ENCODE measurements around the gene GADL1.
A peak's percentile ranks its signal among the peaks of the same experiment; 100 is the strongest.

The GADL1 gene

GRCh38 chr3:30761374-30761773 is 133.1 kb downstream of the GADL1 start:
- DNase-seq (ENCODE audit: extremely low read depth, low read depth): no peak
- no peak for TF ChIP-seq CTCF (IDR thresholded peaks at IDR 0.05; ENCODE audit: low read depth, low read length)

DNA sequence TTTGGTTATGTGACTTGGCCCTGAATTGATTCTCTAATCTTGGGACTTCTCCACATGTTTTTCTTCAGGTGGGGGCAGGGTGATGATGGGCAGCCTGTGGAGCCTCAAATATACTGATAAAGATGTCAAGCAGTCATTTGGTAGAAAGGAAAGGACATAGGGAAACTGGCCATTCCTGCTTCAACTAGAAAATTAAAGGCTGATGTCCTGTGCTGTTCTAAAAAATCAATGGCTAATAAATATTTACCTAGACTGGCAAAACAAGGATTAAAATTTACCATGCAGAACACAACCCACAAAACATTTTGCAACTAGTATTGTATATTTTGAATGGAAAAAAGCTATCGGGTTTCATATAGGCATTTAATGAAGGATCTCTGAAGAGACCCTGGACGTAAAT is 133.7 kb downstream of the GADL1 start:
- no peak for DNase-seq (ENCODE audit: extremely low read depth, low read depth)
- TF ChIP-seq CTCF (IDR thresholded peaks at IDR 0.05; ENCODE audit: low read depth, low read length): no peak

- no peak for DNase-seq (ENCODE audit: extremely low read depth, low read depth)
- no peak for TF ChIP-seq CTCF (IDR thresholded peaks at IDR 0.05; ENCODE audit: low read depth, low read length)
These were observed 134.3 kb downstream of the GADL1 start for GRCh38 chr3:30760040-30760695.

DNA sequence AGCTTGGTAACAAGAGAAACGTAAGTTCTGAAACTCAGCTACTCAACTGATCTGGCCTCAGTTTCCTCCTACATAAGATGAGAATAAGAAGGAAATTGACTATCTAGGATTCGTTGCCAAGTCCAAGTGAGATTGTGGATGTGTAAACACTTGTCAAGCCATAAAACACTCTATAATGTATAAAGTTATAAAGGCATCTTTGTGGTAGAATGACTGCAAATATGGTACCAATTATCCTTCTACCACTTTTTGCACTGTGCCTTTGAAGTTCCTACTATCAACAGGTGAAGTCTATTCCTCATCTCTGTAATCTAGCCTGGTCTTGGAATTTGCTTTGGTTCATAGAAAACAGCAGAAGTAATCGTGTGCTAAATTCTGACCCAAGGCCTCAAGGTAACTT is 138.2 kb downstream of the GADL1 start:
- no peak for DNase-seq (ENCODE audit: extremely low read depth, low read depth)
- TF ChIP-seq CTCF (IDR thresholded peaks at IDR 0.05; ENCODE audit: low read depth, low read length): no peak

GRCh38 chr3:30754426-30754825 is 140.0 kb downstream of the GADL1 start:
- no peak for DNase-seq (ENCODE audit: extremely low read depth, low read depth)
- no peak for TF ChIP-seq CTCF (IDR thresholded peaks at IDR 0.05; ENCODE audit: low read depth, low read length)

- DNase-seq (ENCODE audit: extremely low read depth, low read depth): no peak
These were observed 140.7 kb downstream of the GADL1 start for GRCh38 chr3:30753766-30754165.

DNA sequence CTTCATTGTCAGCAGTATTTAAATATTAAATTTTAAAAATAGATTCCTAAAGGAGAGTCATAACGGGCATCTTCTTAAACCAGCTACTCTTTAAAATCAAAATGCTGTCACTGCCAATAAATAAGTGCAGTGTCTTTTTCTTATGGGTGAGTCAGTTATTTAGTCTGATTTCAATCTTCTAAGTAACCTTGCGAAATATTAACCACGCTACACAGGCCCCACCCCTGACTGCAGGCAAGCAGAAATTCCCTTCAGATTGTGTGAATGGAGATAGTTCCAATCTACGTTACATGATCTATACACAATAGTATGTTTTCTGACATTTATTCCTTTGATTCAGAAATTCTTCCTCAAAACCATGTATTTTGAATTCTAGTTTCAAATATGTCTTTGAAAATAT is 141.5 kb downstream of the GADL1 start:
- peak; percentile 28 for DNase-seq (ENCODE audit: extremely low read depth, low read depth)
- no peak for TF ChIP-seq CTCF (IDR thresholded peaks at IDR 0.05; ENCODE audit: low read depth, low read length)

More at GRCh38 chr3:30753766-30754165, 140.7 kb downstream of the GADL1 start:
- TF ChIP-seq CTCF (IDR thresholded peaks at IDR 0.05; ENCODE audit: low read depth, low read length): no peak
